H9 (cell line): ENCODE data around the gene NUDT4. TPM values are rescaled to one million over a fixed set of nuclear protein-coding genes. Genes with fewer than 3 reads are reported as not detected.

Experiments used
- DNase-seq: peaks from one replicate; pipeline ENCODE4 v3.0.0-alpha.2; 2017
- H2AFZ ChIP-seq: one replicate; pipeline ENCODE4 v1.6.1; 2013; ENCODE audit warnings: mild to moderate bottlenecking, low read length, control low read depth, moderate library complexity
- H2AK5ac ChIP-seq: 2 replicates; pipeline ENCODE4 v1.6.1; 2013; ENCODE audit warnings: low read length, control low read depth, mixed read lengths; ENCODE audit not compliant: insufficient read length
- H2BK120ac ChIP-seq: one replicate; pipeline ENCODE4 v1.6.1; 2013; ENCODE audit warnings: low read depth, mild to moderate bottlenecking, low read length, control low read depth, inconsistent platforms; ENCODE audit not compliant: poor library complexity, severe bottlenecking
- H2BK12ac ChIP-seq: 2 replicates; pipeline ENCODE4 v1.6.1; 2013; ENCODE audit warnings: low read length, control low read depth, mixed read lengths, low read depth; ENCODE audit not compliant: insufficient read length
- H2BK15ac ChIP-seq: 2 replicates; pipeline ENCODE4 v1.6.1; 2013; ENCODE audit warnings: low read depth, low read length, control low read depth
- H2BK20ac ChIP-seq: one replicate; pipeline ENCODE4 v1.6.1; 2013; ENCODE audit warnings: low read depth, mild to moderate bottlenecking, low read length, control low read depth, inconsistent platforms; ENCODE audit not compliant: poor library complexity, severe bottlenecking
- H2BK5ac ChIP-seq: 2 replicates; pipeline ENCODE4 v1.6.1; 2013; ENCODE audit warnings: low read length, control low read depth, mixed read lengths; ENCODE audit not compliant: insufficient read length
- H3K14ac ChIP-seq: 2 replicates; pipeline ENCODE4 v1.6.1; 2013; ENCODE audit warnings: low read length, control low read depth; ENCODE audit not compliant: insufficient read depth
- H3K18ac ChIP-seq: 2 replicates; pipeline ENCODE4 v1.6.1; 2013; ENCODE audit warnings: low read depth, mild to moderate bottlenecking, mixed read lengths, low read length, control low read depth; ENCODE audit not compliant: insufficient read length
- H3K23ac ChIP-seq: 2 replicates; pipeline ENCODE4 v1.6.1; 2013; ENCODE audit warnings: low read length, control low read depth, mixed read lengths, low read depth; ENCODE audit not compliant: insufficient read length
- H3K23me2 ChIP-seq: 2 replicates; pipeline ENCODE4 v1.6.1; 2013; ENCODE audit warnings: low read depth, mild to moderate bottlenecking, mixed read lengths, low read length, control low read depth; ENCODE audit not compliant: insufficient read length, poor library complexity, severe bottlenecking
- H3K27ac ChIP-seq: 2 replicates; pipeline ENCODE4 v1.5.1; 2013; ENCODE audit warnings: low read length, control low read depth, mixed read lengths, low read depth; ENCODE audit not compliant: insufficient read length
- H3K27me3 ChIP-seq: 2 replicates; pipeline ENCODE4 v1.6.1; 2013; ENCODE audit warnings: low read length, control low read depth, inconsistent platforms; ENCODE audit not compliant: insufficient read depth
- H3K4ac ChIP-seq: 2 replicates; pipeline ENCODE4 v1.6.1; 2013; ENCODE audit warnings: low read depth, mild to moderate bottlenecking, control low read depth, inconsistent platforms, low read length, moderate library complexity
- H3K4me1 ChIP-seq: 2 replicates; pipeline ENCODE4 v1.6.1; 2013; ENCODE audit warnings: low read length, control low read depth, inconsistent platforms; ENCODE audit not compliant: insufficient read depth
- H3K4me2 ChIP-seq: 2 replicates; pipeline ENCODE4 v1.6.1; 2013; ENCODE audit warnings: low read length, control low read depth, mixed read lengths; ENCODE audit not compliant: insufficient read length, insufficient read depth
- H3K56ac ChIP-seq: 2 replicates; pipeline ENCODE4 v1.6.1; 2013; ENCODE audit warnings: low read depth, mild to moderate bottlenecking, mixed read lengths, low read length, control low read depth; ENCODE audit not compliant: insufficient read length
- H3K79me1 ChIP-seq: 2 replicates; pipeline ENCODE4 v1.6.1; 2013; ENCODE audit warnings: low read depth, mild to moderate bottlenecking, moderate library complexity, low read length, control low read depth, inconsistent platforms; ENCODE audit not compliant: insufficient read depth, poor library complexity, severe bottlenecking
- H3K79me2 ChIP-seq: 2 replicates; pipeline ENCODE4 v1.6.1; 2013; ENCODE audit warnings: low read length, control low read depth, inconsistent platforms; ENCODE audit not compliant: insufficient read depth
- H3K9ac ChIP-seq: 2 replicates; pipeline ENCODE4 v1.6.1; 2013; ENCODE audit warnings: low read length, control low read depth, mixed read lengths; ENCODE audit not compliant: insufficient read length; ENCODE audit errors: extremely low read depth
- H3K9me3 ChIP-seq: one replicate; pipeline ENCODE4 v1.6.1; 2013; ENCODE audit warnings: low read depth, low read length, inconsistent platforms; ENCODE audit not compliant: control insufficient read depth
- H3T11ph ChIP-seq: one replicate; pipeline ENCODE4 v1.6.1; 2013; ENCODE audit warnings: mild to moderate bottlenecking, low read length, control low read depth, inconsistent platforms
- H4K20me1 ChIP-seq: one replicate; pipeline ENCODE4 v1.6.1; 2013; ENCODE audit not compliant: control insufficient read depth, insufficient read length, insufficient read depth
- H4K5ac ChIP-seq: 2 replicates; pipeline ENCODE4 v1.6.1; 2013; ENCODE audit warnings: low read depth, mild to moderate bottlenecking, mixed read lengths, low read length, control low read depth; ENCODE audit not compliant: insufficient read length
- H4K8ac ChIP-seq: replicated peaks from 2 replicates; pipeline ENCODE4 v1.6.1; 2013; ENCODE audit warnings: low read length, control low read depth, mixed read lengths, low read depth; ENCODE audit not compliant: insufficient read length
- H4K91ac ChIP-seq: 2 replicates; pipeline ENCODE4 v1.6.1; 2013; ENCODE audit warnings: low read depth, mild to moderate bottlenecking, moderate library complexity, mixed read lengths, low read length, control low read depth; ENCODE audit not compliant: insufficient read length
- H3K27ac Mint-ChIP-seq, 3 experiments: 2 replicates in 2 of 3; 3 replicates in 1 of 3; pipeline ENCODE4 v1.8.0; 2020 to 2021; ENCODE audit warnings: mixed read lengths in 3 of 3, mild to moderate bottlenecking in 1 of 3, moderate library complexity in 1 of 3
- H3K27me3 Mint-ChIP-seq: 2 replicates; pipeline ENCODE4 v1.8.0; 2021; ENCODE audit warnings: low read depth, mild to moderate bottlenecking, moderate library complexity, mixed read lengths
- H3K36me3 Mint-ChIP-seq, 3 experiments: 2 replicates in 2 of 3; 3 replicates in 1 of 3; pipeline ENCODE4 v1.8.0; 2020 to 2021; ENCODE audit warnings: low read depth in 3 of 3, mixed read lengths in 3 of 3; ENCODE audit not compliant: insufficient read depth in 1 of 3
- H3K4me1 Mint-ChIP-seq, 2 experiments: 2 replicates each; pipeline ENCODE4 v1.8.0; 2020; ENCODE audit warnings: mixed read lengths in 2 of 2
- H3K4me3 Mint-ChIP-seq, 2 experiments: 2 replicates in 1 of 2; 3 replicates in 1 of 2; pipeline ENCODE4 v1.8.0; 2020 to 2021; ENCODE audit warnings: mild to moderate bottlenecking in 2 of 2, mixed read lengths in 2 of 2, moderate library complexity in 1 of 2
- H3K9me3 Mint-ChIP-seq, 2 experiments: 2 replicates in 1 of 2; 3 replicates in 1 of 2; pipeline ENCODE4 v1.8.0; 2020; ENCODE audit warnings: mild to moderate bottlenecking in 2 of 2, mixed read lengths in 2 of 2, moderate library complexity in 1 of 2
- CTCF ChIP-seq: fragments of 200-600 bp; sonication (generic); conservative IDR thresholded peaks from 3 replicates; pipeline ENCODE4 v1.8.0; 2021; ENCODE audit warnings: antibody characterized with exemption, mild to moderate bottlenecking
- WGBS: extraction: QIAGEN DNeasy Blood & Tissue Kit; methylation state at CpG from one replicate; pipeline ENCODE4 v1.1.7; 2013; ENCODE audit warnings: missing lambda C conversion rate, low lambda C conversion rate, mixed read lengths; ENCODE audit not compliant: insufficient read length; ENCODE audit errors: extremely low coverage; 5-methylcytosine and 5-hydroxymethylcytosine counted together
- total RNA-seq: library from RNA; stranded (reverse); gene quantifications from 2 replicates; pipeline ENCODE4 v1.2.1, GENCODE V29; 2021

The NUDT4 gene
- total RNA-seq, 1 experiment from 2014 or later = 40.6 TPM

- Mint-ChIP-seq H3K27ac (peak overlapping the region in 1 of 3 experiments; percentile 41; a peak in 1 of 7 replicates), H3K4me3 (no peak overlapping the region), H3K27me3 (no peaks in the 10 kb centered on the region; the same call in 1 of the 2 replicates), H3K4me1 (0 out of 4 replicates have a peak, but pooled peaks cover 0 to under 1% of the 10 kb centered on the region in 2 experiments), H3K9me3 (peaks cover 0 to 3% of the 10 kb centered on the region in 2 experiments; a peak in 2 of 5 replicates), H3K36me3 (no peaks in the 10 kb centered on the region; a peak in 1 of 7 replicates)
- Histone ChIP-seq H2BK15ac (no peak overlapping the region), H3K4me1 (no peaks in the 10 kb centered on the region), H3K9ac (no peak overlapping the region), H3K14ac (no peak overlapping the region), H3K18ac (no peak overlapping the region), H2AFZ (no peak overlapping the region), H3K79me2 (no peaks in the 10 kb centered on the region), H2BK20ac (no peak overlapping the region), H2BK5ac (no peak overlapping the region), H4K8ac (no peak overlapping the region), H4K5ac (no peak overlapping the region), H3T11ph (no peak overlapping the region), H3K27me3 (no peaks in the 10 kb centered on the region), H3K4ac (no peak overlapping the region), H3K79me1 (no peaks in the 10 kb centered on the region), H3K9me3 (no peaks in the 10 kb centered on the region), H2BK12ac (no peak overlapping the region), H4K20me1 (no peaks in the 10 kb centered on the region), H4K91ac (no peak overlapping the region), H3K23ac (no peak overlapping the region), H3K27ac (no peak overlapping the region), H3K56ac (no peak overlapping the region), H3K23me2 (no peaks in the 10 kb centered on the region), H3K4me2 (no peak overlapping the region), H2BK120ac (no peak overlapping the region), H2AK5ac (no peak overlapping the region)
- DNase-seq = no peak
- TF ChIP-seq CTCF = no peak
- WGBS = no CpG with 5 or more reads among the region's 5 CpGs
Observed at GRCh38 chr12:93448796-93449195, 71.1 kb downstream of the NUDT4 start.
